ENCODE data around the gene NOXA1.

DNA sequence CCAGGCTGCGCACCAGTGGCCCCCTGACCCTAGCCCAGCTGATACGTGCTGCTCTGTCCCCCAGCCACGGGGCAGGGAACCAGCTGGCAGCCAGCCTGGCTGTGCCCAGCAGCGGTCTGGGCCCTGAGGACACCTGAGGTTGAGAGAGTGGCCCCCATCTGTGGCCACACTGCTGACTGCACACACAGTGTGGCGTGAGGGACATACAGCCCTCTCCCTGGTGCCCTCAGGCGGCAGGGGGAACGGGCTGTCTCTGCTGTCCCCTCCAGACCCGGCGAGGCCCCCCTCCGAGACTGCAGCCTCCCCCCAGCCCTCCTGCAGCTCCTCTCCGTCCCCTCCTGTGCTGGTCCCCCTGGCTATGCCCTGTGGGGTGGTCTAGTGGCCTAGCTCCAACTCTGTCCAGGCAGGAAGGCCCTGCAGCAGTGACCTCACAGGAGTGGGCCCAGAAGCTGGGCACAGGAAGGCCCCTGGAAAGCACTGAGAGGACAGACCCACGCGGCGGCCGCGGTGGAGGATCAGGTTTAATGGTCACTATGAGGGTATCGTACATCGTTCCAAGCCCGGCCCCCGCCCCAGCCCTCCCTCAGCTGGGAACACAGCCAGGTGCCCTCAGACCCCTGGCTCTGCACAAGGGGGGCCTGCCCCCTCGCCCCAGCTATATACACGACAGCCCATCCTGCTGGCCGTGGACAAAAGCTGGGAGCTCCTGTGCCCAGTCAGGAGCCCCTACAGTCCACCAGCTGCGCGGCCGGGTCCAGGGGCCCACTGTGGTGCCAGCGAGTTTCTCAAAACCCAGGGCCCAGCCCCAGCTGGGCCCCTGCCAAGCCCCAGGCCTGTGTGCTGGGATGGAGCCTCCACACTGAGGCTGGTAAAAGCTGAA is 24.8 kb downstream of the NOXA1 start:
- TF ChIP-seq, protein P1, sequence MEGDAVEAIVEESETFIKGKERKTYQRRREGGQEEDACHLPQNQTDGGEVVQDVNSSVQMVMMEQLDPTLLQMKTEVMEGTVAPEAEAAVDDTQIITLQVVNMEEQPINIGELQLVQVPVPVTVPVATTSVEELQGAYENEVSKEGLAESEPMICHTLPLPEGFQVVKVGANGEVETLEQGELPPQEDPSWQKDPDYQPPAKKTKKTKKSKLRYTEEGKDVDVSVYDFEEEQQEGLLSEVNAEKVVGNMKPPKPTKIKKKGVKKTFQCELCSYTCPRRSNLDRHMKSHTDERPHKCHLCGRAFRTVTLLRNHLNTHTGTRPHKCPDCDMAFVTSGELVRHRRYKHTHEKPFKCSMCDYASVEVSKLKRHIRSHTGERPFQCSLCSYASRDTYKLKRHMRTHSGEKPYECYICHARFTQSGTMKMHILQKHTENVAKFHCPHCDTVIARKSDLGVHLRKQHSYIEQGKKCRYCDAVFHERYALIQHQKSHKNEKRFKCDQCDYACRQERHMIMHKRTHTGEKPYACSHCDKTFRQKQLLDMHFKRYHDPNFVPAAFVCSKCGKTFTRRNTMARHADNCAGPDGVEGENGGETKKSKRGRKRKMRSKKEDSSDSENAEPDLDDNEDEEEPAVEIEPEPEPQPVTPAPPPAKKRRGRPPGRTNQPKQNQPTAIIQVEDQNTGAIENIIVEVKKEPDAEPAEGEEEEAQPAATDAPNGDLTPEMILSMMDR (IDR thresholded peaks at IDR 0.05): no peak
- TF ChIP-seq EP300 (IDR thresholded peaks at IDR 0.05): no peak

Measured in suprapubic skin (tissue), 3 donors.